ENCODE results near the gene FBXO41.

The FBXO41 gene, protein sequence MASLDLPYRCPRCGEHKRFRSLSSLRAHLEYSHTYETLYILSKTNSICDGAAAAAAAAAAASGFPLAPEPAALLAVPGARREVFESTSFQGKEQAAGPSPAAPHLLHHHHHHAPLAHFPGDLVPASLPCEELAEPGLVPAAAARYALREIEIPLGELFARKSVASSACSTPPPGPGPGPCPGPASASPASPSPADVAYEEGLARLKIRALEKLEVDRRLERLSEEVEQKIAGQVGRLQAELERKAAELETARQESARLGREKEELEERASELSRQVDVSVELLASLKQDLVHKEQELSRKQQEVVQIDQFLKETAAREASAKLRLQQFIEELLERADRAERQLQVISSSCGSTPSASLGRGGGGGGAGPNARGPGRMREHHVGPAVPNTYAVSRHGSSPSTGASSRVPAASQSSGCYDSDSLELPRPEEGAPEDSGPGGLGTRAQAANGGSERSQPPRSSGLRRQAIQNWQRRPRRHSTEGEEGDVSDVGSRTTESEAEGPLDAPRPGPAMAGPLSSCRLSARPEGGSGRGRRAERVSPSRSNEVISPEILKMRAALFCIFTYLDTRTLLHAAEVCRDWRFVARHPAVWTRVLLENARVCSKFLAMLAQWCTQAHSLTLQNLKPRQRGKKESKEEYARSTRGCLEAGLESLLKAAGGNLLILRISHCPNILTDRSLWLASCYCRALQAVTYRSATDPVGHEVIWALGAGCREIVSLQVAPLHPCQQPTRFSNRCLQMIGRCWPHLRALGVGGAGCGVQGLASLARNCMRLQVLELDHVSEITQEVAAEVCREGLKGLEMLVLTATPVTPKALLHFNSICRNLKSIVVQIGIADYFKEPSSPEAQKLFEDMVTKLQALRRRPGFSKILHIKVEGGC

DNA sequence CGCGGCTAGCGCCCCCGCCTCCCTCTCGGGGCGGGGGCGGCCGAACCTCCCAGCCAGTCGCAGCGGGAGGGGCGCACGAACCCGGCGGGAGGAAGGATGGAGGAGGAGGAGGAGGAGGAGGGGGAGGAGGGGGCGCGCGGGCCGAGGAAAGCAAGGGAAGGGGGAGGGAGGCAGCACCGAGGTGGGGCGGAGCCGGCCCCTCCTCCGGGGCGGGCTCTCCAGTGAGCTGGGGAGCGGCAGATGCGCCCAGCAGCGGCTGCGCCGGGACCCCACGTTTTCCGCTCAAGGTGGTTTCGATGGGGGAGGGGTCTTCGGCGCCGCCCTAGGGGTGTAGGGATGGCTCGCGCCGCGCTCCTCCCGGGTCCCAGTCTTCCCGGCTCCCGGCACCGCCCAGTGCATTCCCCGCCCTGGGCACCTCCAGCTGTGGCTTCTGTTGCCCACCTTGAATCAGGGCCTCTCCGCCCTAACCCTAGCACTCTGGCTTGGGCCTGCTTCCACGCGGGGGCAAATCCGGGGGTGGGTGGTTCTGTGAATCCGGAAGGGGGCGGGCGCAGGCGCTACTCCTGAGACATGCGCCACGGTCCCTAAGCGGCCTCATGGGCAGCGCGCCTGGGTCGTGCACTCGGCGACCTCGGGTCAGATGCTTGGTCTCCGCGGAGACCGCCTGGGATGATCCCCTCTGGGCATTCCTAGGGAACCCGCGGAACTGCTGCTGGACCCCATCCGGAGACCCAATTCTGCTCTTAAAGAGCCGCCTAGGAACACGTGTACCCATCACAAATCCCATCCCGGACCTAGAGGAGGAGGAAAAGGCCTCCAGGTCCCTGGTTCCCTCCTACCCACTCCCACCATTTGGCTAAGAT lies at the start of gene FBXO41:
TSS of gene FBXO41 (minus strand) at position 183 of the 863 bp plus-strand sequence. CDS start 14,848 bp downstream, outside the sequence.
- TF ChIP-seq, protein P1, sequence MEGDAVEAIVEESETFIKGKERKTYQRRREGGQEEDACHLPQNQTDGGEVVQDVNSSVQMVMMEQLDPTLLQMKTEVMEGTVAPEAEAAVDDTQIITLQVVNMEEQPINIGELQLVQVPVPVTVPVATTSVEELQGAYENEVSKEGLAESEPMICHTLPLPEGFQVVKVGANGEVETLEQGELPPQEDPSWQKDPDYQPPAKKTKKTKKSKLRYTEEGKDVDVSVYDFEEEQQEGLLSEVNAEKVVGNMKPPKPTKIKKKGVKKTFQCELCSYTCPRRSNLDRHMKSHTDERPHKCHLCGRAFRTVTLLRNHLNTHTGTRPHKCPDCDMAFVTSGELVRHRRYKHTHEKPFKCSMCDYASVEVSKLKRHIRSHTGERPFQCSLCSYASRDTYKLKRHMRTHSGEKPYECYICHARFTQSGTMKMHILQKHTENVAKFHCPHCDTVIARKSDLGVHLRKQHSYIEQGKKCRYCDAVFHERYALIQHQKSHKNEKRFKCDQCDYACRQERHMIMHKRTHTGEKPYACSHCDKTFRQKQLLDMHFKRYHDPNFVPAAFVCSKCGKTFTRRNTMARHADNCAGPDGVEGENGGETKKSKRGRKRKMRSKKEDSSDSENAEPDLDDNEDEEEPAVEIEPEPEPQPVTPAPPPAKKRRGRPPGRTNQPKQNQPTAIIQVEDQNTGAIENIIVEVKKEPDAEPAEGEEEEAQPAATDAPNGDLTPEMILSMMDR (IDR thresholded peaks at IDR 0.05; ENCODE audit: insufficient read depth, low read depth, low read length, missing control alignments), result no peak
- H3K4me3 ChIP-seq (ENCODE audit: low read depth, low read length), result peak within 1 kb of the TSS; percentile 88
- peak; percentile 93 for DNase-seq (ENCODE audit: low read depth)

DNA sequence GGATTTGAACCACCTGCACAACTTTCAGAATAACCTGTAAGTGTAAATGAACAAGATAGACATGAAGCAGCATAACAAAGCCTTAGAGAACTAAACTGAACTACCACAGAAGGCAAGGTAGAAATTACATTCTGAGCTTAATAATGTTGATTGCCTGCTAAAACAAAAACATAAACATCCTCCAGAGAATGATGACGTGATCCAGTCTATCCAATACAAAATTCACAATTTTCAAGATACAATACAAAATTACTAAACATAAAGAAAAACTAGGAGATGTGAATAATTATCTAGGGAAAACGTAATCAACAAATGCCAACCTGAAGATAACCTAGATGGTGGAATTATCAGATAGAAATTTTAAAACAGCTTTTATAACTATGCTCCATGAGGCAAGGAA lies 49.8 kb upstream of the FBXO41 start:
- no peak overlapping the region for H3K4me3 ChIP-seq (ENCODE audit: low read depth, low read length)
- no peak for DNase-seq (ENCODE audit: low read depth)
- TF ChIP-seq, protein P1 (IDR thresholded peaks at IDR 0.05; ENCODE audit: insufficient read depth, low read depth, low read length, missing control alignments), result no peak

DNA sequence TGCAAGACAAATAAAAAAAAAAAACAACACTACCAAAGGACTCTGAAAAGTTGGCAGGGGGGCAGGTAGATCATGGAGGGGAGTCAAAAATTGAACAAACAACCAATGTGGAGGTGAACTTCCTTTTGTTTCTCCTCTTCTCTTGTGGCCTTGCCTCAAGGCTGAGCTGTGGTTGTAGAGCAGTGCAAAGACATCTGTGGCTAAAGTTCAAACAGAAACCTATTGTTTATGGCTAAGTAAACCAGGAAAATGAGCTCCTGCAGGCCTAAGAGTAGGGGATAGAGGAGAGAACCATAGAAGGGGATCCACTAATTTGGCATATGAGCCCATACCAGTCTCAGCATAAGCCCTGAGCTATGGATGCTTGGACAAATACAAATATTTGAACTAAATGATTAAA lies 49.3 kb upstream of the FBXO41 start:
- no peak for DNase-seq (ENCODE audit: low read depth)
- H3K4me3 ChIP-seq (ENCODE audit: low read depth, low read length), result no peak overlapping the region
- TF ChIP-seq, protein P1 (IDR thresholded peaks at IDR 0.05; ENCODE audit: insufficient read depth, low read depth, low read length, missing control alignments), result no peak

DNA sequence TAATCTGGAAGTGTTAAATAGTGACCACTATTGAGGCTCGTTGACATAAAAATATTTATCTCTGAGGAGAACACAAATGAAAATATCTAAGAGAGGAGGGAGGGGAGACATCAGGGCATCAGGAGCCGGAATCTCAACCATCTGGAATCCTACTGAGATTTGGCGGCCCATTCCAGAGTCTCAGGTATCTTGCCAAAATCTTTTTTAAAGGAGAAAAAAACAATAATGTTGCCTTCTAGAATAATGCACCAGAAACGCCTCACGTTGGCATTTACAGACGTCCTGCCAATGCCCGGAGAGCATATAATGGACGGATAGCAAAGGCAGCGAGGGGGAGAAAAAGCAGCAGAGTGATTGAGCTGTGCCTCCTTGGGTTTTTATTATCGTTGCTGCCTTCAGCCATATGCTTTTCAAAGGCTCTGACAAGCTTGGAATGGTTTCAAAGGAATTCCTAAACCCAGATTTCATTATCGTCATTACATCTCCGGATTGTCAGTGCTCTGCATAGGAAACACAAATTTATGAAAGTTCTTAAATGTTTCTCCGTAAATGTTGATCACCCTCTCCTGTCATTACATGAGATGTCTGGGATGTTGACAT lies 39.9 kb upstream of the FBXO41 start:
- no peak for DNase-seq (ENCODE audit: low read depth)
- no peak overlapping the region for H3K4me3 ChIP-seq (ENCODE audit: low read depth, low read length)
- TF ChIP-seq, protein P1 (IDR thresholded peaks at IDR 0.05; ENCODE audit: insufficient read depth, low read depth, low read length, missing control alignments), result no peak

DNA sequence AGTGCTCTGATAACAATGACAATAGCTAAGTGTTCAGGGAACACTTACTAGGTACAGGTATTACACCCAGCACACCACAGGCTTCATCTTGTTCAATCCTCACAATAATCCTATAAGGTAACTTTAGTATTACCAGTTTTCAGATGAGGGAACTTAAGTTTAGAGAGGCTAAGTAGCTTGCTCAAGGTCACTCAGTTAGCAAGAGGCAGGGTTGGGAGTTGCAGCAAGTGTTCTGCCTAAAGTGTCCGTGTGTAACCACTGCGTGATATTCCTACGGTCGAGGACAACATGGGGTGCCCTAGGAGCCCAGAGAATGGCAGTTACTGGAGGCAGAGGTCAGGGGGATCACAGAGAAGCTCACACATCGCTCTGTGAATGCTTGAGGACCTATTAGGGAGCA lies 39.3 kb upstream of the FBXO41 start:
- DNase-seq (ENCODE audit: low read depth), result no peak
- no peak overlapping the region for H3K4me3 ChIP-seq (ENCODE audit: low read depth, low read length)
- TF ChIP-seq, protein P1 (IDR thresholded peaks at IDR 0.05; ENCODE audit: insufficient read depth, low read depth, low read length, missing control alignments), result no peak

DNA sequence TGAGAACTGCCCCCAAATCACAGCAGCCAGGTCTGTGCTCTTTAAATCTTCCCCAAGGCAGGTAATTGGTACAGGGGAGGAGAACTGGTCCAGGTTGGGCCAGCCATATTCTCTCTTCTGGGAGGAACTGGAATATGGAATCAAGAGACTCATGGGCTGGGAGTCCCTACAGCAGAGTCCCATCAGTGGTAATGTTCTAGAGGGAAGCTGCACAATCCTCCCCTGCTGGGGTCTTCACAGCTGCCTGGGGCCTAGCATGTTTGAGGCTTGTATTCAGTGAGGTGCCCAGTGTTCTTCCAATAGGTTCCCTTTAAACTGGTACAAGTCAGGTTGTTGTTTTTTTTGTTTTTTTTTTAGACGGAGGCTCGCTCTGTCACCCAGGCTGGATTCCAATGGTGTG lies 30.2 kb upstream of the FBXO41 start:
- no peak overlapping the region for H3K4me3 ChIP-seq (ENCODE audit: low read depth, low read length)
- DNase-seq (ENCODE audit: low read depth), result no peak
- TF ChIP-seq, protein P1 (IDR thresholded peaks at IDR 0.05; ENCODE audit: insufficient read depth, low read depth, low read length, missing control alignments), result no peak

All from GM12865 (cell line).